HL-60 (cell line): Measurements from ENCODE around the gene C1orf210.

Experiments used
- POLR2AphosphoS5 ChIP-seq: IDR thresholded peaks from 2 replicates; pipeline ENCODE4 v1.6.1; 2012; ENCODE audit warnings: low read depth
- TF ChIP-seq, protein P1 (sequence below): IDR thresholded peaks from one replicate; pipeline ENCODE4 v1.5.1; 2011; ENCODE audit warnings: low read length, control low read depth, inconsistent platforms; ENCODE audit not compliant: insufficient read depth
- TF ChIP-seq, protein P2 (sequence below): IDR thresholded peaks from 2 replicates; pipeline ENCODE4 v1.6.1; 2012; ENCODE audit warnings: low read depth; ENCODE audit not compliant: insufficient replicate concordance

DNA sequence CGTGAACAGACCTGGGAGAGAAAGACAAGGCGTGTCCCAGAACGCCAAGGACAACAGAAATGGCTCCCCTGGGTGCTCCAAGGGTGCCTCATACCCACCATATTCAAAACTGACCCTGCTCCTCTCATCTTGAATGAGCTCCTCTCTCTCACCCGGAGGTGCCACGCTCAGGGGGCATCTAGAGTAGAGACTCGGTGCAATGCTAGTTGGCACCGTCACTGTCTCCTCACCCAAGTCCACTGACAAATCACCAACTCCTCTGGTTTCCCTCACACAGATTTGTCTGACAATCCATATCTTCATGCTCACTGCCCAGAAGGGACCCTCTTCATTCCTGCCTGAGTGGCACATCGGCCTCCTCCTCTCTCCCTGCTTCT is 10.6 kb downstream of the C1orf210 start:
- TF ChIP-seq, protein P1, sequence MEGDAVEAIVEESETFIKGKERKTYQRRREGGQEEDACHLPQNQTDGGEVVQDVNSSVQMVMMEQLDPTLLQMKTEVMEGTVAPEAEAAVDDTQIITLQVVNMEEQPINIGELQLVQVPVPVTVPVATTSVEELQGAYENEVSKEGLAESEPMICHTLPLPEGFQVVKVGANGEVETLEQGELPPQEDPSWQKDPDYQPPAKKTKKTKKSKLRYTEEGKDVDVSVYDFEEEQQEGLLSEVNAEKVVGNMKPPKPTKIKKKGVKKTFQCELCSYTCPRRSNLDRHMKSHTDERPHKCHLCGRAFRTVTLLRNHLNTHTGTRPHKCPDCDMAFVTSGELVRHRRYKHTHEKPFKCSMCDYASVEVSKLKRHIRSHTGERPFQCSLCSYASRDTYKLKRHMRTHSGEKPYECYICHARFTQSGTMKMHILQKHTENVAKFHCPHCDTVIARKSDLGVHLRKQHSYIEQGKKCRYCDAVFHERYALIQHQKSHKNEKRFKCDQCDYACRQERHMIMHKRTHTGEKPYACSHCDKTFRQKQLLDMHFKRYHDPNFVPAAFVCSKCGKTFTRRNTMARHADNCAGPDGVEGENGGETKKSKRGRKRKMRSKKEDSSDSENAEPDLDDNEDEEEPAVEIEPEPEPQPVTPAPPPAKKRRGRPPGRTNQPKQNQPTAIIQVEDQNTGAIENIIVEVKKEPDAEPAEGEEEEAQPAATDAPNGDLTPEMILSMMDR, result no peak
- TF ChIP-seq, protein P2, sequence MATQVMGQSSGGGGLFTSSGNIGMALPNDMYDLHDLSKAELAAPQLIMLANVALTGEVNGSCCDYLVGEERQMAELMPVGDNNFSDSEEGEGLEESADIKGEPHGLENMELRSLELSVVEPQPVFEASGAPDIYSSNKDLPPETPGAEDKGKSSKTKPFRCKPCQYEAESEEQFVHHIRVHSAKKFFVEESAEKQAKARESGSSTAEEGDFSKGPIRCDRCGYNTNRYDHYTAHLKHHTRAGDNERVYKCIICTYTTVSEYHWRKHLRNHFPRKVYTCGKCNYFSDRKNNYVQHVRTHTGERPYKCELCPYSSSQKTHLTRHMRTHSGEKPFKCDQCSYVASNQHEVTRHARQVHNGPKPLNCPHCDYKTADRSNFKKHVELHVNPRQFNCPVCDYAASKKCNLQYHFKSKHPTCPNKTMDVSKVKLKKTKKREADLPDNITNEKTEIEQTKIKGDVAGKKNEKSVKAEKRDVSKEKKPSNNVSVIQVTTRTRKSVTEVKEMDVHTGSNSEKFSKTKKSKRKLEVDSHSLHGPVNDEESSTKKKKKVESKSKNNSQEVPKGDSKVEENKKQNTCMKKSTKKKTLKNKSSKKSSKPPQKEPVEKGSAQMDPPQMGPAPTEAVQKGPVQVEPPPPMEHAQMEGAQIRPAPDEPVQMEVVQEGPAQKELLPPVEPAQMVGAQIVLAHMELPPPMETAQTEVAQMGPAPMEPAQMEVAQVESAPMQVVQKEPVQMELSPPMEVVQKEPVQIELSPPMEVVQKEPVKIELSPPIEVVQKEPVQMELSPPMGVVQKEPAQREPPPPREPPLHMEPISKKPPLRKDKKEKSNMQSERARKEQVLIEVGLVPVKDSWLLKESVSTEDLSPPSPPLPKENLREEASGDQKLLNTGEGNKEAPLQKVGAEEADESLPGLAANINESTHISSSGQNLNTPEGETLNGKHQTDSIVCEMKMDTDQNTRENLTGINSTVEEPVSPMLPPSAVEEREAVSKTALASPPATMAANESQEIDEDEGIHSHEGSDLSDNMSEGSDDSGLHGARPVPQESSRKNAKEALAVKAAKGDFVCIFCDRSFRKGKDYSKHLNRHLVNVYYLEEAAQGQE, result no peak
- no peak for TF ChIP-seq POLR2AphosphoS5
